ENCODE data around the gene TFAP2E.

The TFAP2E gene

GRCh38 chr1:35591211-35591610, 18.1 kb downstream of the TFAP2E start:
- no peak overlapping the region for H3K27ac ChIP-seq (ENCODE audit: low read depth, low read length)
- no peak overlapping the region for H3K56ac ChIP-seq (ENCODE audit: low read length)
- H3K18ac ChIP-seq (ENCODE audit: low read length), result no peak overlapping the region
- no peak overlapping the region for H2BK15ac ChIP-seq (replicated peaks; ENCODE audit: low read depth)
- no peak overlapping the region for H3K4me2 ChIP-seq (ENCODE audit: low read length)
- no peak overlapping the region for H3K4me3 ChIP-seq (ENCODE audit: low read length)
- no peak overlapping the region for H2AK5ac ChIP-seq (ENCODE audit: low read length)
- H3K79me1 ChIP-seq (ENCODE audit: low read length), result no peaks in the 10 kb centered on the region
- no peak overlapping the region for H2BK5ac ChIP-seq (ENCODE audit: low read length)
- no peaks in the 10 kb centered on the region for H3K79me2 ChIP-seq (ENCODE audit: control insufficient read depth, insufficient read depth, low read length)
- no CpG with 5 or more reads among the region's 8 CpGs for WGBS (ENCODE audit: extremely low coverage, insufficient coverage, low lambda C conversion rate)
- H3K4ac ChIP-seq (ENCODE audit: low read depth, low read length), result no peak overlapping the region
- H3K4me1 ChIP-seq (ENCODE audit: control insufficient read depth, low read depth, low read length), result peaks cover 3% of the 10 kb centered on the region
- H4K8ac ChIP-seq (ENCODE audit: low read depth, low read length), result no peak overlapping the region
- H4K5ac ChIP-seq (ENCODE audit: low read length), result no peak overlapping the region
- DNase-seq, result no peak
- no peak overlapping the region for H2BK120ac ChIP-seq (ENCODE audit: low read depth, low read length)
- H3K23ac ChIP-seq (ENCODE audit: low read length), result no peak overlapping the region
- H3K9ac ChIP-seq (ENCODE audit: low read length), result no peak overlapping the region
- no peaks in the 10 kb centered on the region for H3K27me3 ChIP-seq (ENCODE audit: insufficient read depth, low read length, poor library complexity)
- no peaks in the 10 kb centered on the region for H3K36me3 ChIP-seq (ENCODE audit: control insufficient read depth, insufficient read depth, low read length)

- Histone ChIP-seq H3K4ac (ENCODE audit: low read depth, low read length) (no peak overlapping the region), H2BK5ac (ENCODE audit: low read length) (no peak overlapping the region), H2AK5ac (ENCODE audit: low read length) (no peak overlapping the region), H2BK120ac (ENCODE audit: low read depth, low read length) (no peak overlapping the region), H3K4me1 (ENCODE audit: control insufficient read depth, low read depth, low read length) (peaks cover 2% of the 10 kb centered on the region), H3K4me2 (ENCODE audit: low read length) (no peak overlapping the region), H3K27ac (ENCODE audit: low read depth, low read length) (no peak overlapping the region), H3K36me3 (ENCODE audit: control insufficient read depth, insufficient read depth, low read length) (no peaks in the 10 kb centered on the region), H3K56ac (ENCODE audit: low read length) (no peak overlapping the region), H3K79me1 (ENCODE audit: low read length) (no peaks in the 10 kb centered on the region), H4K8ac (ENCODE audit: low read depth, low read length) (no peak overlapping the region), H3K9ac (ENCODE audit: low read length) (no peak overlapping the region), H3K4me3 (ENCODE audit: low read length) (no peak overlapping the region), H2BK15ac (replicated peaks; ENCODE audit: low read depth) (no peak overlapping the region), H3K18ac (ENCODE audit: low read length) (no peak overlapping the region), H3K23ac (ENCODE audit: low read length) (no peak overlapping the region), H3K27me3 (ENCODE audit: insufficient read depth, low read length, poor library complexity) (no peaks in the 10 kb centered on the region), H4K5ac (ENCODE audit: low read length) (no peak overlapping the region), H3K79me2 (ENCODE audit: control insufficient read depth, insufficient read depth, low read length) (no peaks in the 10 kb centered on the region)
- DNase-seq, result no peak
- WGBS (ENCODE audit: extremely low coverage, insufficient coverage, low lambda C conversion rate), result no CpG with 5 or more reads among the region's 8 CpGs
These were observed 20.1 kb downstream of the TFAP2E start for GRCh38 chr1:35592991-35593769.

- Histone ChIP-seq H3K27ac (ENCODE audit: low read depth, low read length) (no peak overlapping the region), H2BK5ac (ENCODE audit: low read length) (no peak overlapping the region)
These were observed 21.1 kb downstream of the TFAP2E start for GRCh38 chr1:35594005-35594760.

DNA sequence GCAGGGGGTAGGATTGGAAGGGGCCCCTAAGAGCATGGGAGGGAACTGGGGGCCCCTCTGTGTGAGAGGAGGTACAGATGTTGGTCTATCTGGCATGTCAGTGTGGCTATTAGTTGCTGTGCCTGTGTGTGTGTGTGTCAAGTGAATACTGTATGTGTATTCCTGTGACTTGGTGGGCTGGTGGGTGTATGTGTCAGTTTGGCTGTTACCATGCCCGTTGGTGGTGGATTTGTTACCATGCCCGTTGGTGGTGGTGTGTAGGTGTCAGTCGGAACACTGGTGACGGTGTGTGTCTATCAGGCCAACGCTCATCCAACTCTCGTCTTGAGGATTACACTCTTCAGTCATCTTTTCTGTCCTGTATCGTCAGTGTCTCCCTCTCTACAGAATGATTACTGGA, 22.6 kb downstream of the TFAP2E start:
- no peak overlapping the region for H2BK5ac ChIP-seq (ENCODE audit: low read length)
- no peaks in the 10 kb centered on the region for H3K36me3 ChIP-seq (ENCODE audit: control insufficient read depth, insufficient read depth, low read length)
- no peaks in the 10 kb centered on the region for H3K27me3 ChIP-seq (ENCODE audit: insufficient read depth, low read length, poor library complexity)
- no peak overlapping the region for H3K23ac ChIP-seq (ENCODE audit: low read length)
- no peak overlapping the region for H2BK15ac ChIP-seq (replicated peaks; ENCODE audit: low read depth)
- no peak for DNase-seq
- no peak overlapping the region for H3K18ac ChIP-seq (ENCODE audit: low read length)
- H3K4me3 ChIP-seq (ENCODE audit: low read length), result no peak overlapping the region
- H4K5ac ChIP-seq (ENCODE audit: low read length), result no peak overlapping the region
- H2BK120ac ChIP-seq (ENCODE audit: low read depth, low read length), result no peak overlapping the region
- peaks cover 2% of the 10 kb centered on the region for H3K4me1 ChIP-seq (ENCODE audit: control insufficient read depth, low read depth, low read length)
- H3K79me1 ChIP-seq (ENCODE audit: low read length), result no peaks in the 10 kb centered on the region
- H4K8ac ChIP-seq (ENCODE audit: low read depth, low read length), result no peak overlapping the region
- no peak overlapping the region for H3K27ac ChIP-seq (ENCODE audit: low read depth, low read length)
- no peak overlapping the region for H3K4ac ChIP-seq (ENCODE audit: low read depth, low read length)
- WGBS (ENCODE audit: extremely low coverage, insufficient coverage, low lambda C conversion rate), result no CpG with 5 or more reads among the region's 7 CpGs
- H3K56ac ChIP-seq (ENCODE audit: low read length), result no peak overlapping the region
- no peak overlapping the region for H2AK5ac ChIP-seq (ENCODE audit: low read length)
- no peak overlapping the region for H3K4me2 ChIP-seq (ENCODE audit: low read length)
- no peak overlapping the region for H3K9ac ChIP-seq (ENCODE audit: low read length)
- no peaks in the 10 kb centered on the region for H3K79me2 ChIP-seq (ENCODE audit: control insufficient read depth, insufficient read depth, low read length)

More at GRCh38 chr1:35594005-35594760, 21.1 kb downstream of the TFAP2E start:
- Histone ChIP-seq H3K56ac (ENCODE audit: low read length) (no peak overlapping the region), H3K79me2 (ENCODE audit: control insufficient read depth, insufficient read depth, low read length) (no peaks in the 10 kb centered on the region), H2AK5ac (ENCODE audit: low read length) (no peak overlapping the region), H3K79me1 (ENCODE audit: low read length) (no peaks in the 10 kb centered on the region), H2BK15ac (replicated peaks; ENCODE audit: low read depth) (no peak overlapping the region), H4K5ac (ENCODE audit: low read length) (no peak overlapping the region), H3K27me3 (ENCODE audit: insufficient read depth, low read length, poor library complexity) (no peaks in the 10 kb centered on the region), H2BK120ac (ENCODE audit: low read depth, low read length) (no peak overlapping the region), H3K4me2 (ENCODE audit: low read length) (no peak overlapping the region), H3K4me3 (ENCODE audit: low read length) (no peak overlapping the region), H4K8ac (ENCODE audit: low read depth, low read length) (no peak overlapping the region), H3K36me3 (ENCODE audit: control insufficient read depth, insufficient read depth, low read length) (no peaks in the 10 kb centered on the region), H3K4ac (ENCODE audit: low read depth, low read length) (no peak overlapping the region), H3K23ac (ENCODE audit: low read length) (no peak overlapping the region), H3K9ac (ENCODE audit: low read length) (no peak overlapping the region), H3K4me1 (ENCODE audit: control insufficient read depth, low read depth, low read length) (peaks cover 2% of the 10 kb centered on the region), H3K18ac (ENCODE audit: low read length) (no peak overlapping the region)
- no CpG with 5 or more reads among the region's 9 CpGs for WGBS (ENCODE audit: extremely low coverage, insufficient coverage, low lambda C conversion rate)
- no peak for DNase-seq

DNA sequence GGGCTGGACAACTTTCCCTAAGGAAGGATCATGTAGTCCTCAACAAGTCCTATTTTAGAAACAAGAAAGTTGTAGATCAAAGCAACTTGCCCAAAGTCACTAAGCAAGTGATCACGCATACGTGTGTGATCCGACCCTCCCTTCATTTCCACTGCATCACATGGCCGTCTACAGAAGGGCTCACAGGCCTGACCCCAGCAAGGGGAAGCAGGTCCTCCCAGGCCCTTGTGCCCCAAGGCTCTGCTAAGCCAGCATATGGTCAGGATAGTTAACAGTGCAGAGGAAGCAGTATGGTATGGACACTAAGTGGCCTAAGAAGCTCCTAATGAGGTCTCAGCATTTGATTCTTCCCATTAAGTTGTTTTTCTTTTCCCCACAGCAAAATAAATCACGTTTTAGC, 24.8 kb downstream of the TFAP2E start:
- Histone ChIP-seq H4K8ac (ENCODE audit: low read depth, low read length) (no peak overlapping the region), H3K27ac (ENCODE audit: low read depth, low read length) (no peak overlapping the region), H2BK15ac (replicated peaks; ENCODE audit: low read depth) (no peak overlapping the region), H2BK5ac (ENCODE audit: low read length) (no peak overlapping the region), H3K79me1 (ENCODE audit: low read length) (no peaks in the 10 kb centered on the region), H2AK5ac (ENCODE audit: low read length) (no peak overlapping the region), H3K4me3 (ENCODE audit: low read length) (no peak overlapping the region), H3K36me3 (ENCODE audit: control insufficient read depth, insufficient read depth, low read length) (no peaks in the 10 kb centered on the region), H3K4me2 (ENCODE audit: low read length) (no peak overlapping the region), H3K18ac (ENCODE audit: low read length) (no peak overlapping the region), H3K27me3 (ENCODE audit: insufficient read depth, low read length, poor library complexity) (no peaks in the 10 kb centered on the region), H3K9ac (ENCODE audit: low read length) (no peak overlapping the region), H3K23ac (ENCODE audit: low read length) (no peak overlapping the region), H4K5ac (ENCODE audit: low read length) (no peak overlapping the region), H3K4me1 (ENCODE audit: control insufficient read depth, low read depth, low read length) (peaks cover 2% of the 10 kb centered on the region), H3K79me2 (ENCODE audit: control insufficient read depth, insufficient read depth, low read length) (no peaks in the 10 kb centered on the region), H3K4ac (ENCODE audit: low read depth, low read length) (no peak overlapping the region), H3K56ac (ENCODE audit: low read length) (no peak overlapping the region), H2BK120ac (ENCODE audit: low read depth, low read length) (no peak overlapping the region)
- WGBS (ENCODE audit: extremely low coverage, insufficient coverage, low lambda C conversion rate), result no CpG with 5 or more reads among the region's 5 CpGs
- DNase-seq, result no peak

Data from mesendoderm (in vitro differentiated cells).